Skeletal muscle satellite cell (primary cell): ENCODE results near the gene DGKH.
"Not testable (repeated sequence)": the region's sequence is repeated elsewhere in the genome, so short reads cannot be mapped to it uniquely, and the experiment has no call there.

Experiments
- H3K27me3 ChIP-seq: 2 replicates; pipeline ENCODE4 v1.7.0; 2013; ENCODE audit warnings: low read length; ENCODE audit not compliant: control insufficient read depth, insufficient read depth
- H3K36me3 ChIP-seq: 2 replicates; pipeline ENCODE4 v1.7.0; 2013; ENCODE audit warnings: mild to moderate bottlenecking, control low read depth, low read length; ENCODE audit not compliant: insufficient read depth
- H3K4me1 ChIP-seq: 2 replicates; pipeline ENCODE4 v1.7.0; 2013; ENCODE audit warnings: low read length; ENCODE audit not compliant: control insufficient read depth, insufficient read depth
- H3K4me2 ChIP-seq: 2 replicates; pipeline ENCODE4 v1.7.0; 2013; ENCODE audit warnings: mild to moderate bottlenecking, low read length
- H3K4me3 ChIP-seq: 2 replicates; pipeline ENCODE4 v1.7.0; 2013; ENCODE audit warnings: low read length
- H3K9ac ChIP-seq: 2 replicates; pipeline ENCODE4 v1.7.0; 2013; ENCODE audit warnings: mild to moderate bottlenecking, low read depth, low read length, moderate library complexity
- H3K9me3 ChIP-seq: replicated peaks from 2 replicates; pipeline ENCODE4 v1.7.0; 2013; ENCODE audit warnings: mild to moderate bottlenecking, control low read depth, low read length

The DGKH gene

DNA sequence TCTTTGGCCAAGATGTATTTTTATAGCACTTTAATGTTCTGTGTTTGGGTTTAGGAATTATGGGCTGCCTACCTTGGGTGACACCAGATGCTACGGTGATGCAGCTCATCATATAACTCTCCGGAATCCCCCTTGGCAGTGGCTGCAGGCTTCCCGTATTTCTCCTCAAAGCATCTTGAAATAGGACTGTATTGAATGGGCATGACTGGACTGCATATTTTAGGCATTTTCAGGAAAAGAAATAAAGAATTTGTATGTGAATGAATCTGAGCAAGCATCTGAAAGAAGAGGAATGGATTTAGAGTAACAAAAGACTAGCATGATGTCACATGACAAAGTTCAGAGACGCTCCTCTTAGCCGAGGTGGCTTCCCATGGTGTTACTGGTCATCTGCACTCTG lies 70.6 kb downstream of the DGKH start:
- H3K4me2 ChIP-seq = no peak overlapping the region
- no peaks in the 10 kb centered on the region for H3K9me3 ChIP-seq
- H3K9ac ChIP-seq = no peak overlapping the region
- no peaks in the 10 kb centered on the region for H3K36me3 ChIP-seq
- peaks cover 5% of the 10 kb centered on the region for H3K4me1 ChIP-seq
- H3K4me3 ChIP-seq = no peak overlapping the region
- H3K27me3 ChIP-seq = no peaks in the 10 kb centered on the region

DNA sequence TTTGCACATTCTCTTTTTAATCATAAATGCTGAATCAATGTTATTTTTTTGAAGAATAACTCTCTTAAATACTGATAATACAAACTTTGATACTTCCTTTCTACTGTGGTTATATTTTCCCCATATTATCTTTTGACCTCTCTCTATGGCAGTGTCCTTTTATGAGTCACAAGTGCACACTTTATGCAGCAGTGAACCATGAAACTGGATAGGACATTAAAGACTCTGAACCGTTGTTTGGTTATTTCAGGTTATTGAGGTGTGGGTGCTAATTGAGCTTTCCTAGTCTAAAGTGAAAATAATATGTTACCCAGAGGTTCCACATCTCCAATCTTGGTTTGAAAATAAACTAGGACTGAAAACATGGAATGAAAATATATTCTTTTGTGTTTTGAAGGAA lies 71.4 kb downstream of the DGKH start:
- Histone ChIP-seq H3K9me3 (no peaks in the 10 kb centered on the region), H3K9ac (no peak overlapping the region), H3K4me1 (peaks cover 5% of the 10 kb centered on the region), H3K27me3 (no peaks in the 10 kb centered on the region), H3K4me2 (no peak overlapping the region), H3K36me3 (no peaks in the 10 kb centered on the region), H3K4me3 (no peak overlapping the region)

DNA sequence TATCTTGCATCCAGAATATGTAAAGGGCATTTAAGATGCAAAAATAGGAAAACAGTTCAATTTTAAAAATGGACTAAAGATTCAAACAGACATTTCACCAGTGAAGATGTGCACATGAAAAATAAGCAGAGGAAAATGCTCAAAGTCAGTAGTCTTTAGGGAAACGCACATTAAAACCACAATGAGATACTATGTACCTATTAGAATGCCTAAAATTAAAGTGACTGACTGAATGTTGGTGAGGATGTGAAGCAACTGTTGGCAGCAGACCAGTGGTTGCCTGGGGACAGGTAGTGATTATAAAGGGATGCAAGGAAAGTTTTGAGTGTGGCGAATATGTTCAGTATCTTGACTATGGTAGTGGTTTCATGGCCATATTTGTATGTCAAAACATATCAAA lies 75.2 kb downstream of the DGKH start:
- peaks cover 7% of the 10 kb centered on the region for H3K36me3 ChIP-seq
- H3K9ac ChIP-seq = no peak overlapping the region
- H3K4me3 ChIP-seq = no peak overlapping the region
- H3K4me1 ChIP-seq = peaks cover 5% of the 10 kb centered on the region
- no peak overlapping the region for H3K4me2 ChIP-seq
- no peaks in the 10 kb centered on the region for H3K27me3 ChIP-seq
- no peaks in the 10 kb centered on the region for H3K9me3 ChIP-seq

DNA sequence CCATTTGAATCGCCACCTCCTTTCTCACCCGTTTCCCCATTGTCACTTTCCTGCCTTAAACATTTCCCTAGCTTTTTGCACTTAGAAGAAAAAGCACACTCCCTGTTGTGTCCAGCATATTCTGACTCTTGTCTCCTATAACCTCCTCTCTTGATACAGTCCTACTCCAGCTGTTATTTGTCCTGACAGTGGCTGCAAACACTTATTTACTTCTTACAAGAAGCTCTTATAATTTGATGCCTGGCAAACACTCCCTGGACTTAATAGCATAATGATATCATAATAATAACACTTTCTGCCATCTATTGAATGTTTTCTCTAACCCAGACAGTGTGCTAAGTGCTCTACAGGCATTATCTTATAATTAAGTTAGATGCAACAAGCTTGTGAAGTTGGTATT lies 76.6 kb downstream of the DGKH start:
- H3K9me3 ChIP-seq = no peaks in the 10 kb centered on the region
- no peak overlapping the region for H3K4me2 ChIP-seq
- no peak overlapping the region for H3K9ac ChIP-seq
- H3K4me1 ChIP-seq = no peaks in the 10 kb centered on the region
- H3K4me3 ChIP-seq = no peak overlapping the region
- no peaks in the 10 kb centered on the region for H3K27me3 ChIP-seq
- peaks cover 13% of the 10 kb centered on the region for H3K36me3 ChIP-seq

DNA sequence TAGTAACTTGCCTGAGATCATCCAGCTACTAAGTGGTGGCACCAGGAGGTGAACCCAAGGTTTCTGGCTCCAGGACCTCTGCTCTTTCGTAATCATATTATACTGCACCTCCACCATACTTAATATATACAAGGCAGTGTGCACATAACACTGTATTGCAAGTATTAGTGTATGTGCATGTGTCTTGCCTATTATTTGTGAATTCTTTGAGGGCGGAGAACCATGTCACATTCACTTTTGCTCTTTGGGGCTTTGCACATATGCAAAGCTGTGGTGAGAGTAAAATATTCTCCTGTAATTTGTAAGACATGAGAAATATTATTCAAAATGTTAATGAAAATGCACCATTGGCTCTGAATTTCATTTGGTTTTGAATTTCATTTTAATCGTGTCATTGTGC lies 78.6 kb downstream of the DGKH start:
- H3K36me3 ChIP-seq = peaks cover 18% of the 10 kb centered on the region
- H3K4me2 ChIP-seq = no peak overlapping the region
- no peaks in the 10 kb centered on the region for H3K27me3 ChIP-seq
- no peaks in the 10 kb centered on the region for H3K9me3 ChIP-seq
- H3K4me1 ChIP-seq = no peaks in the 10 kb centered on the region
- no peak overlapping the region for H3K4me3 ChIP-seq
- H3K9ac ChIP-seq = no peak overlapping the region

DNA sequence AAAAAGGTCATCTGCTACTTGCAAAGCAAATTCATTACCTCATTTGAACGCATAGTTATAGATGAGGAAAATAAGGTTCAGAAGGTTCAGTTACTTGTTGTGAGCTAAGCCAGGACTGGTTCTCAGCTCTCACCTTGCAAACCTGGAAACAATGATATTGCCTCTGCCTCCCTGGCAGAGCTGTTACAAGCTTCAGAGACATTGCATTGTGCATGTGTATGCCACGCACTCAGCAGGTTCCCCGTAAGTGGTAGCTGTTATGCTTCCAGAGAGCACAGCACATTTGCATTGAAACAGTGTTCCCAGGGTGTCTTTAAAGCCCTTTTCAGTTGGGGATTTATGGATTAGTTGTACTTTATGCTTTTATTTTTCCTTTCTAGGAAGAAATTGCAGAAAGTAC lies 80.6 kb downstream of the DGKH start:
- Histone ChIP-seq H3K4me2 (no peak overlapping the region), H3K9me3 (no peaks in the 10 kb centered on the region), H3K4me1 (peaks cover 8% of the 10 kb centered on the region), H3K36me3 (peaks cover 18% of the 10 kb centered on the region), H3K9ac (no peak overlapping the region), H3K27me3 (no peaks in the 10 kb centered on the region), H3K4me3 (no peak overlapping the region)

DNA sequence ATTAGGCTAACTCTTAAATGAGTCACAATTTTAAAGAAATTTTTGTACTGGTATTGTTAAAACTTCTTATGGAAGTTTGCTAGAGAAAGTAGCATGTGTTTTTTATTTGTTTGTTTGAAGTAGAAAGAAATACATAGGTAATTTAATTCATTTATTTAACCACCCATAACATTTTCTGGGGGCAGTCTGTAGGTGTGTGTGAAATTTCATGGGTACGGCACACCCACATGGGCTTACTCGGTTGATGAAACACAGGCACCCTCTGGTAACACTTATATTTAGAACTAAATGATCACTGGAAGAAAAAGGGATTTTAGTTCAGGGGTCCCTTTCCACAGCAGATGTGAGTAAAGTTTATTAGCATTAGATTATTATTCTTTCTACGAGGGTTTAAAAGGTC lies 88.1 kb downstream of the DGKH start:
- H3K27me3 ChIP-seq = no peaks in the 10 kb centered on the region
- H3K9ac ChIP-seq = no peak overlapping the region
- no peaks in the 10 kb centered on the region for H3K9me3 ChIP-seq
- no peak overlapping the region for H3K4me3 ChIP-seq
- no peaks in the 10 kb centered on the region for H3K36me3 ChIP-seq
- H3K4me2 ChIP-seq = no peak overlapping the region
- H3K4me1 ChIP-seq = peaks cover 22% of the 10 kb centered on the region

DNA sequence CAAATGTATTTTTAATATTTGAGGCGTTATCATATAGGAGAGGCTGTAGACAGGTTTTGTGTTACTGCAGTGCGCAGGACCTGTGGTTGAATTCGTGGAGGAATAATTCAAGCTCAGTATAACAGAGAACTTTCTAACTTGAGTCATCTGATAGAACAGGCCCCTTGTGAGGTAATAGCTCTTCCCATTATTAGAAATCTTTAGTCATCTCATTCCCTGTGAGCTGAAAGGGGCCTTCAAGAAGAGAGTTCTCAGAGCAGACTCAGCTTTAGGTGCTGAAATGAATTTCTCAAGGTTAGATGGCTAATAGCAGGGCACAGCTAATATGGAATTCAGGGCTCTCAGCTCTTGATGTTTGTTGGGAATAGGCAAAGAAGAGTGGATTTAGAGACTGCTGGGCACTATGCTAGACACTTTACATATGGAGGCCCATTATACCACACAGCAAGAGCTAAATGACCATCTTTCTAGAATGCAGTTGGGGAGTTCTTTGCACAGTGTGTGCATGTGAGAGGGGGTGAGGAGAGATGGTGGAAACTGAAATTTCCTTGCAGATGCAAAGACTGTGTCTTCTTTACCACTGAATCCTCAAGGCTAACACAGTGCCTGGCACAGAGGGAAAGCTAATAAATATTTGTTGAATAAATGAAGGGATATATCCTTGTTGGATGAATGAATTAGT lies 89.5 kb downstream of the DGKH start:
- no peaks in the 10 kb centered on the region for H3K9me3 ChIP-seq
- no peak overlapping the region for H3K4me3 ChIP-seq
- H3K9ac ChIP-seq = no peak overlapping the region
- no peaks in the 10 kb centered on the region for H3K36me3 ChIP-seq
- no peaks in the 10 kb centered on the region for H3K27me3 ChIP-seq
- H3K4me1 ChIP-seq = peaks cover 22% of the 10 kb centered on the region
- no peak overlapping the region for H3K4me2 ChIP-seq

DNA sequence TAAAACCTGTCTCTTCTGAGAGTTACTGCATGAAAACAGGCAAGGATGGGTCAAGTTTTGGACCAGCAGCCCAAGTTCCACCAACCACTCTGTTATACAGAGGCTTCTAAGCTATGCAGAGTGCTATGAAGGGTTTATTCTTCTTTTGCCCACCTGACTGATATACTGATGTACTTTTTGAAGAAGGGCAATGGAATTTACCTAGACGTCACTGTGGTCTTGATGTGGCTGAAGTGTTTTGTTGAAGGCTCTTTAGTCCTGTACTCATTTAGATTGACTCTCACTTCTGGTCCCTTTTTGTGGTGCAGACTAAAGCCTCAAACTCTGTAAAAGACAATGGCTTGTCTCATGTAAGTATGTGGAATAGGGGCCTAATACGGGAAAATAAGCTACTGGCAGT lies 92.0 kb downstream of the DGKH start:
- Histone ChIP-seq H3K27me3 (no peaks in the 10 kb centered on the region), H3K4me2 (no peak overlapping the region), H3K9me3 (no peaks in the 10 kb centered on the region), H3K4me1 (peaks cover 3% of the 10 kb centered on the region), H3K4me3 (no peak overlapping the region), H3K36me3 (no peaks in the 10 kb centered on the region), H3K9ac (no peak overlapping the region)

DNA sequence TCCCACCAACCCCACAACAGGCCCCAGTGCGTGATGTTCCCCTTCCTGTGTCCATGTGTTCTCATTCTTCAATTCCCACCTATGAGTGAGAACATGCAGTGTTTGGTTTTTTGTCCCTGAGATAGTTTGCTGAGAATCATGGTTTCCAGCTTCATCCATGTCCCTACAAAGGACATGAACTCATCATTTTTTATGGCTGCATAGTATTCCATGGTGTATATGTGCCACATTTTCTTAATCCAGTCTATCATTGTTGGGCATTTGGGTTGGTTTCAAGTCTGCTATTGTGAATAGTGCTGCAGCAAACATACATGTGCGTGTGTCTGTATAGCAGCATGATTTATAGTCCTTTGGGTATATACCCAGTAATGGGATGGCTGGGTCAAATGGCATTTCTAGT lies 92.6 kb downstream of the DGKH start:
- H3K4me1 ChIP-seq, H3K36me3 ChIP-seq, H3K4me2 ChIP-seq, H3K9ac ChIP-seq, H3K27me3 ChIP-seq, H3K4me3 ChIP-seq, H3K9me3 ChIP-seq: not testable (repeated sequence)

DNA sequence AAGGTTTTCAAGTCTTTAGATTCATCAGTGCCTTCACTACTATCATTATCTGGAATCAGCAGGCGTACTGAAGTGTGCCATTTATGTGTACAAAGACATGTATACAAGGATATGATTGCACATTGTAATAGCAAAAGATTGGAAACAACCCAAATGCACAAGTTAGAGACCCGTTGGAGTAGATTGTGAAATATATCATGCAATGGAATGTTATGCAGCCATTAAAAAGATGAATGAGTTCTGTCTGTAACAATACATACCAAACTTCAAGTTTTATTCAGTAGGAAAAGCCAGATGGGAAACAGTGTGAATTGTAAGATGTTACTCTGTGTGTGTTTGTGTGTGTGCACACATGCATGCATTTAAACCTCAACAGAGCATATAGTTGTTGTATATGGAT lies 97.9 kb downstream of the DGKH start:
- no peak overlapping the region for H3K9ac ChIP-seq
- no peaks in the 10 kb centered on the region for H3K9me3 ChIP-seq
- no peak overlapping the region for H3K4me2 ChIP-seq
- H3K4me1 ChIP-seq = no peaks in the 10 kb centered on the region
- H3K27me3 ChIP-seq = no peaks in the 10 kb centered on the region
- H3K4me3 ChIP-seq = no peak overlapping the region
- H3K36me3 ChIP-seq = no peaks in the 10 kb centered on the region

DNA sequence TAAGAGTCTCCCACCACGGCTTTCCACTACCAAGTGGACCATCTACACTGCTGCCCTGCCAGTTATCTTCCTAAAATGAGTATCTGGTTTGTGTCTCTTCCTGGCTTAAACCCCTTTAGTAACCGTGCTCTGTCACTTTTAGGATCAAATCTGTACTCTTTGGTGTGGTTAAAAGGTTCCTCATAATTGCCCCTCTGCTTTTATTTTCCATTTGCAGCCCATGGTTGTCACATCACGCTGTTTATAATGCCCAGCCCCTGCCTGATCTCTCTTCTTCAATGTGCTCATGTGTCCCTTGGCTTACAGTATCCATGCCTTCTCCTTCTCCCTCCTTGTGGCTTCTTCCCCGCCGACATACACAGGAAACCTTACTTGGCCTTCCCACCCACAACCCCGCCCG lies 100.1 kb downstream of the DGKH start:
- Histone ChIP-seq H3K4me3 (no peak overlapping the region), H3K9ac (no peak overlapping the region), H3K27me3 (no peaks in the 10 kb centered on the region), H3K36me3 (no peaks in the 10 kb centered on the region), H3K4me1 (peaks cover 11% of the 10 kb centered on the region), H3K4me2 (no peak overlapping the region), H3K9me3 (no peaks in the 10 kb centered on the region)
